GM12891 (cell line): ENCODE results near the gene B9D2.

Experiments
- PAX5 ChIP-seq: IDR thresholded peaks from 2 replicates; pipeline ENCODE4 v1.6.1; 2011; ENCODE audit warnings: low read length, moderate library complexity, mild to moderate bottlenecking; ENCODE audit not compliant: insufficient read depth, severe bottlenecking
- POLR2A ChIP-seq: IDR thresholded peaks from 2 replicates; pipeline ENCODE4 v1.6.1; 2011; ENCODE audit warnings: low read depth, low read length, control low read depth
- POLR2AphosphoS5 ChIP-seq: IDR thresholded peaks from 2 replicates; pipeline ENCODE4 v1.6.1; 2011; ENCODE audit warnings: low read depth, low read length, control low read depth
- POU2F2 ChIP-seq: IDR thresholded peaks from 2 replicates; pipeline ENCODE4 v1.6.1; 2011; ENCODE audit warnings: low read depth, mild to moderate bottlenecking, control low read depth, low read length, moderate library complexity
- SPI1 ChIP-seq: IDR thresholded peaks from 2 replicates; pipeline ENCODE4 v1.6.1; 2011; ENCODE audit warnings: low read depth, low read length, control low read depth
- TAF1 ChIP-seq: IDR thresholded peaks from 2 replicates; pipeline ENCODE4 v1.6.1; 2011; ENCODE audit warnings: low read depth, low read length, control low read depth

GRCh38 chr19:41332468-41332867 lies 31.5 kb downstream of the B9D2 start:
- TF ChIP-seq TAF1 (no peak), POLR2AphosphoS5 (no peak), POLR2A (no peak), POU2F2 (no peak), PAX5 (no peak), SPI1 (no peak)
